Measurements from ENCODE around the gene TTC33.
"Not testable (repeated sequence)": the region's sequence is repeated elsewhere in the genome, so short reads cannot be mapped to it uniquely, and the experiment has no call there.

- TF ChIP-seq CTCF (IDR thresholded peaks at IDR 0.05; ENCODE audit: poor library complexity, severe bottlenecking); EZH2 (IDR thresholded peaks at IDR 0.05; ENCODE audit: borderline replicate concordance, insufficient read depth, low read length, poor library complexity, severe bottlenecking); MXI1 (conservative IDR thresholded peaks at IDR 0.05; ENCODE audit: poor library complexity, severe bottlenecking); POLR2AphosphoS5 (IDR thresholded peaks at IDR 0.05); REST (IDR thresholded peaks at IDR 0.05; ENCODE audit: borderline replicate concordance); RAD21 (conservative IDR thresholded peaks at IDR 0.05); EP300 (conservative IDR thresholded peaks at IDR 0.05; ENCODE audit: poor library complexity, severe bottlenecking); TAF1 (IDR thresholded peaks at IDR 0.05; ENCODE audit: low read depth); SMC3 (conservative IDR thresholded peaks at IDR 0.05; ENCODE audit: poor library complexity): not testable (repeated sequence)
Observed at GRCh38 chr5:40710575-40710974, 45.2 kb downstream of the TTC33 start.

All from neural cell (in vitro differentiated cells).